NB4 (cell line): Measurements from ENCODE around the gene CTTN.
A peak's percentile ranks its signal among the peaks of the same experiment; 100 is the strongest.

Experiments used
- DNase-seq: peaks from one replicate; pipeline ENCODE4 v3.0.0; 2010; ENCODE audit warnings: low read depth
- H3K4me3 ChIP-seq: one replicate; pipeline ENCODE4 v1.5.1; 2011; ENCODE audit warnings: mild to moderate bottlenecking, low read depth, low read length, moderate library complexity
- CTCF ChIP-seq: IDR thresholded peaks from one replicate; pipeline ENCODE4 v1.5.1; 2012; ENCODE audit warnings: low read depth, low read length
- MAX ChIP-seq: IDR thresholded peaks from 2 replicates; pipeline ENCODE4 v1.6.1; 2011; ENCODE audit warnings: low read depth, low read length
- MYC ChIP-seq: IDR thresholded peaks from 2 replicates; pipeline ENCODE4 v1.6.1; 2011; ENCODE audit warnings: low read depth, low read length
- POLR2A ChIP-seq: IDR thresholded peaks from 2 replicates; pipeline ENCODE4 v1.6.1; 2011; ENCODE audit warnings: mild to moderate bottlenecking; ENCODE audit not compliant: insufficient read length; ENCODE audit errors: extremely low read depth

Gene CTTN

GRCh38 chr11:70471254-70471653 lies 72.9 kb downstream of the CTTN start:
- TF ChIP-seq MAX (0 out of 2 replicates have a peak, but pooled peaks have one; percentile 16), POLR2A (no peak), CTCF (peak; percentile 63), MYC (no peak)
- H3K4me3 ChIP-seq, result no peak overlapping the region
- peak; percentile 70 for DNase-seq

- TF ChIP-seq POLR2A (no peak), MYC (no peak), CTCF (no peak), MAX (no peak)
- no peak for DNase-seq
- H3K4me3 ChIP-seq, result no peak overlapping the region
These were observed 73.9 kb downstream of the CTTN start for GRCh38 chr11:70472240-70472639.

GRCh38 chr11:70473186-70473872 lies 75.0 kb downstream of the CTTN start:
- no peak for DNase-seq
- TF ChIP-seq MYC, result no peak
- no peak for TF ChIP-seq POLR2A
- no peak for TF ChIP-seq MAX
- no peak for TF ChIP-seq CTCF
- H3K4me3 ChIP-seq, result no peak overlapping the region

- no peak overlapping the region for H3K4me3 ChIP-seq
- no peak for DNase-seq
- TF ChIP-seq MYC (no peak), MAX (no peak), CTCF (no peak), POLR2A (no peak)
These were observed 75.8 kb downstream of the CTTN start for GRCh38 chr11:70473873-70474690.

- no peak for DNase-seq
- H3K4me3 ChIP-seq, result no peak overlapping the region
- TF ChIP-seq CTCF, result no peak
- no peak for TF ChIP-seq MAX
- TF ChIP-seq POLR2A, result no peak
- TF ChIP-seq MYC, result no peak
These were observed 76.4 kb downstream of the CTTN start for GRCh38 chr11:70474710-70475109.
